Heart left ventricle (tissue), 16 donors: ENCODE measurements around the gene RREB1. TPM values are rescaled to one million over a fixed set of nuclear protein-coding genes. Genes with fewer than 3 reads are reported as not detected.
A peak's percentile ranks its signal among the peaks of the same experiment; 100 is the strongest.

Source experiments
- ATAC-seq, 4 donors: fragments of 200-7000 bp; cut with Tn5 transposase; one replicate each; pipeline ENCODE4 v1.9.1; 2020 to 2022; ENCODE audit warnings: moderate library complexity in 4 of 4, mild to moderate bottlenecking in 3 of 4, moderate number of reproducible peaks in 1 of 4
- DNase-seq, 5 donors: peaks; one replicate each; pipeline ENCODE4 v3.0.0-alpha.2; 2020
- H3K27ac ChIP-seq, 12 donors: fragments of 200-600 bp; sonication (generic) in 4 of 12; one replicate each; pipeline versions ENCODE4 v1.5.0 to v1.8.0; 2016 to 2022; ENCODE audit warnings: mild to moderate bottlenecking in 2 of 12
- H3K27me3 ChIP-seq, 9 donors: fragments of 200-600 bp; sonication (generic) in 2 of 9; one replicate each; pipeline versions ENCODE4 v1.5.1 to v1.8.0; 2016 to 2022; ENCODE audit warnings: mild to moderate bottlenecking in 3 of 9
- H3K36me3 ChIP-seq, 9 donors: fragments of 200-600 bp; sonication (generic) in 2 of 9; one replicate each; pipeline versions ENCODE4 v1.5.0 to v1.8.0; 2018 to 2022; ENCODE audit warnings: mild to moderate bottlenecking in 2 of 9
- H3K4me1 ChIP-seq, 12 donors: fragments of 200-600 bp; sonication (generic) in 4 of 12; one replicate each; pipeline versions ENCODE4 v1.5.0 to v1.8.0; 2016 to 2022; ENCODE audit warnings: mild to moderate bottlenecking in 3 of 12
- H3K4me3 ChIP-seq, 12 donors: fragments of 200-600 bp; sonication (generic) in 4 of 12; one replicate each; pipeline versions ENCODE4 v1.5.0 to v1.8.0; 2017 to 2022; ENCODE audit warnings: mild to moderate bottlenecking in 9 of 12, moderate library complexity in 4 of 12
- H3K9me3 ChIP-seq, 12 donors: fragments of 200-600 bp; sonication (generic) in 4 of 12; one replicate each; pipeline versions ENCODE4 v1.5.0 to v1.8.0; 2016 to 2022; ENCODE audit warnings: mild to moderate bottlenecking in 1 of 12
- CTCF ChIP-seq, 12 donors: fragments of 200-600 bp; sonication (generic) in 4 of 12; IDR thresholded peaks; one replicate each; pipeline versions ENCODE4 v1.5.0 to v1.8.0; 2018 to 2022; ENCODE audit warnings: antibody characterized with exemption in 12 of 12, mild to moderate bottlenecking in 5 of 12
- POLR2A ChIP-seq, 2 donors: fragments of 450-650 bp; IDR thresholded peaks; one replicate each; pipeline ENCODE4 v1.6.1; 2017; ENCODE audit warnings: antibody characterized with exemption in 2 of 2, mild to moderate bottlenecking in 2 of 2, moderate library complexity in 2 of 2
- WGBS, 4 donors: extraction: QIAGEN DNeasy Blood & Tissue Kit in 2 of 4; methylation state at CpG; one replicate each; pipeline versions ENCODE4 v1.1.5 to v1.1.7; 2013 to 2018; 5-methylcytosine and 5-hydroxymethylcytosine counted together
- intact Hi-C, 10 donors: fragments of 100-400 bp; cut with DNase I; formaldehyde crosslinking; loops; one replicate each; pipeline versions ENCODE4 v1.11.1 to v1.14.2; 2022
- polyA plus RNA-seq, 2 donors: library from polyadenylated mRNA; stranded (reverse); fragments of 200-250 nt; gene quantifications; one replicate each; pipeline ENCODE4 v1.2.3, GENCODE V29; 2013
- total RNA-seq, 9 donors: library from RNA; depleted of rRNA in 2 of 9; stranded (reverse); fragments of >200 nt in 2 of 9; fragmentation: NEBNext Ultra II Directional in 3 of 9; extraction: Animal tissue kit (Norgen Biotek cat#: 25700) in 3 of 9; gene quantifications; one replicate each; pipeline versions ENCODE4 v1.1.0 to v1.2.4, GENCODE V29; 2016 to 2023
- donor health status: ischemic (EF 13 %, LVEDD 7.1; RV severe dilation, severe dysfunction).
- donor health status: healthy with polysubstance abuse.
- donor health status: DM: no; HTN: yes; CAD: no.
- donor health status: DM: no; HTN: no; CAD: no.
- donor health status: ischemic (EF 25% LVEDD 6.9; RV normal size, moderate dysfunction).
- donor health status: ischemic (EF 25% LVEDD 5.7; RV mildly dilated, moderate dysfunction).
- donor health status: healthy.
- donor health status: DM: yes; HTN: yes; CAD: no.
- donor health status: ischemic (EF 35%, LVEDD 5.7; RV mildly dilated, moderate dysfunction).
- donor health status: nonischemic (EF 11% LVEDD 7.7; RV severe dilation, severe dysfunction).
- donor health status: DM: yes; HTN: yes; CAD: no.
- donor health status: PGD.
- donor health status: ischemic (EF 29% LVEDD 5.4; RV normal size, mild dysfunction).
- donor health status: nonischemic (EF 23%, LVEDD 6.1; RV moderate dilation, normal function).

The RREB1 gene
- total and polyA plus RNA-seq, 11 donors, result 8.7 to 49.4 (median 35.7) TPM

- ATAC-seq, result peak in 3 of 4 donors; percentile 10 to 56 (median 31)
- H3K9me3 ChIP-seq, result peaks cover 0 to 7% (median 0%) of the 10 kb centered on the region in 12 donors
- H3K27me3 ChIP-seq, result no peaks in the 10 kb centered on the region
- H3K4me1 ChIP-seq, result peaks cover 0 to 27% (median 0%) of the 10 kb centered on the region in 12 donors
- DNase-seq, result no peak
- intact Hi-C loops, result no loop called here
- no peak overlapping the region for H3K4me3 ChIP-seq
- TF ChIP-seq POLR2A (IDR thresholded peaks at IDR 0.05), result no peak
- no peak for TF ChIP-seq CTCF (IDR thresholded peaks at IDR 0.05)
- H3K27ac ChIP-seq, result no peak overlapping the region
- H3K36me3 ChIP-seq, result no peaks in the 10 kb centered on the region
- 75 to 81% (median 79%) methylated on average over 8 to 13 of the region's 13 CpGs for whole genome bisulfite sequencing, 4 donors
These were observed 159.8 kb downstream of the RREB1 start for GRCh38 chr6:7267466-7268091.

- Histone ChIP-seq H3K27me3 (no peaks in the 10 kb centered on the region), H3K9me3 (peaks cover 0 to 7% (median 0%) of the 10 kb centered on the region in 12 donors), H3K27ac (no peak overlapping the region), H3K4me1 (peaks cover 0 to 19% (median 0%) of the 10 kb centered on the region in 12 donors), H3K36me3 (no peaks in the 10 kb centered on the region), H3K4me3 (no peak overlapping the region)
- TF ChIP-seq CTCF (IDR thresholded peaks at IDR 0.05) (no peak), POLR2A (IDR thresholded peaks at IDR 0.05) (no peak)
- DNase-seq, result no peak
- intact Hi-C loops, result no loop called here
- peak in 1 of 4 donors; percentile 21 for ATAC-seq
- 92 to 95% (median 93%) methylated on average over 20 of the region's 20 CpGs for WGBS, 4 donors
These were observed 160.6 kb downstream of the RREB1 start for GRCh38 chr6:7268362-7268761.

GRCh38 chr6:7268816-7269555, 161.2 kb downstream of the RREB1 start:
- peaks cover 0 to 7% (median 0%) of the 10 kb centered on the region in 12 donors for H3K9me3 ChIP-seq
- intact Hi-C loops, result no loop called here
- H3K27ac ChIP-seq, result no peak overlapping the region
- peaks cover 0 to 17% (median 0%) of the 10 kb centered on the region in 12 donors for H3K4me1 ChIP-seq
- ATAC-seq, result no peak
- no peaks in the 10 kb centered on the region for H3K36me3 ChIP-seq
- TF ChIP-seq POLR2A (IDR thresholded peaks at IDR 0.05), result no peak
- TF ChIP-seq CTCF (IDR thresholded peaks at IDR 0.05), result no peak
- WGBS, 4 donors, result 87 to 92% (median 90%) methylated on average over 18 to 23 of the region's 23 CpGs
- no peaks in the 10 kb centered on the region for H3K27me3 ChIP-seq
- no peak for DNase-seq
- no peak overlapping the region for H3K4me3 ChIP-seq

- H3K27me3 ChIP-seq, result no peaks in the 10 kb centered on the region
- H3K36me3 ChIP-seq, result no peaks in the 10 kb centered on the region
- H3K4me1 ChIP-seq, result peaks cover 0 to 17% (median 0%) of the 10 kb centered on the region in 12 donors
- intact Hi-C loops, result no loop called here
- H3K27ac ChIP-seq, result no peak overlapping the region
- no peak overlapping the region for H3K4me3 ChIP-seq
- TF ChIP-seq CTCF (IDR thresholded peaks at IDR 0.05) (no peak), POLR2A (IDR thresholded peaks at IDR 0.05) (no peak)
- no peak for ATAC-seq
- no peak for DNase-seq
- peaks cover 0 to 7% (median 0%) of the 10 kb centered on the region in 12 donors for H3K9me3 ChIP-seq
- WGBS, 4 donors, result 69 to 85% (median 78%) methylated on average over 5 of the region's 5 CpGs
These were observed 162.1 kb downstream of the RREB1 start for GRCh38 chr6:7269816-7270215.
